ENCODE results near the gene SPIN1.

DNA sequence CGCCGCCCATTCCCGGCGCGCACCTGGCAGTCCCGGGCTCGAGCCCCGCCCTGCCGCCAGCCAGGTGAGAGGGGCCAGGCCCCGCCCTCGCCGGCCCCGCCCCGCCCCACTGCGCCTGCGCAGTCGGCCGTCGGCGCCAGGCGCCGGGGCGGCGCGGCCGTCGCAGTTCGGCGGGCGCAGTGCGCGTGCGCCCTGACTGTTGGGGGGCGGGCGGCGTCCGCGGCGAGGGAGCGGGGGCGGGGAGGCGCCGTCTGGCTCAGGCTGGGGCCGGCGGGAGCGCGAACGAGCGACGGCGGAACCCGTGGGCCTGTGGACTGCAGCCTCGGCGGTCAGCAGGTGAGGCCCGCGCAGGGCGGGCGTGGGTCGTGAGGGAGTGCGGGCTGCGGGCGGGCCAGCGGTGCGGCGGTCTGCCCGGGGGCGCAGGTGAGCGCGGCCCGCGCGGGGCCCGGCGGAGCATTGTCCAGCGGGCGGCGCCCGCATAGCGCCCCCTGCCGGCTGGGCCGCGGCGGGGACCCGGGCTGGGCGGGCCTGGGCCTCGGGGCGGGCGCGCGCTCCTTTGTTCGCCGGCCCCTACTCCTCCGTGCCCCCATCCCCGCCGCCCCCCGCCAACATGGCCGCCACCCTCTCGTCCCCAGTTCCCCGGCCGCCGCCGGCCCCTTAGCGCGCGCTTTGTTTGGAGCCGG lies at the start of gene SPIN1:
- TF ChIP-seq, protein P1, sequence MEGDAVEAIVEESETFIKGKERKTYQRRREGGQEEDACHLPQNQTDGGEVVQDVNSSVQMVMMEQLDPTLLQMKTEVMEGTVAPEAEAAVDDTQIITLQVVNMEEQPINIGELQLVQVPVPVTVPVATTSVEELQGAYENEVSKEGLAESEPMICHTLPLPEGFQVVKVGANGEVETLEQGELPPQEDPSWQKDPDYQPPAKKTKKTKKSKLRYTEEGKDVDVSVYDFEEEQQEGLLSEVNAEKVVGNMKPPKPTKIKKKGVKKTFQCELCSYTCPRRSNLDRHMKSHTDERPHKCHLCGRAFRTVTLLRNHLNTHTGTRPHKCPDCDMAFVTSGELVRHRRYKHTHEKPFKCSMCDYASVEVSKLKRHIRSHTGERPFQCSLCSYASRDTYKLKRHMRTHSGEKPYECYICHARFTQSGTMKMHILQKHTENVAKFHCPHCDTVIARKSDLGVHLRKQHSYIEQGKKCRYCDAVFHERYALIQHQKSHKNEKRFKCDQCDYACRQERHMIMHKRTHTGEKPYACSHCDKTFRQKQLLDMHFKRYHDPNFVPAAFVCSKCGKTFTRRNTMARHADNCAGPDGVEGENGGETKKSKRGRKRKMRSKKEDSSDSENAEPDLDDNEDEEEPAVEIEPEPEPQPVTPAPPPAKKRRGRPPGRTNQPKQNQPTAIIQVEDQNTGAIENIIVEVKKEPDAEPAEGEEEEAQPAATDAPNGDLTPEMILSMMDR (IDR thresholded peaks at IDR 0.05) = no peak
- TF ChIP-seq POLR2A (IDR thresholded peaks at IDR 0.05) = peak in 1 of 2 donors; percentile 63
